ENCODE data around the gene EMILIN2.
"Not testable (repeated sequence)": the region's sequence is repeated elsewhere in the genome, so short reads cannot be mapped to it uniquely, and the experiment has no call there.

The EMILIN2 gene

DNA sequence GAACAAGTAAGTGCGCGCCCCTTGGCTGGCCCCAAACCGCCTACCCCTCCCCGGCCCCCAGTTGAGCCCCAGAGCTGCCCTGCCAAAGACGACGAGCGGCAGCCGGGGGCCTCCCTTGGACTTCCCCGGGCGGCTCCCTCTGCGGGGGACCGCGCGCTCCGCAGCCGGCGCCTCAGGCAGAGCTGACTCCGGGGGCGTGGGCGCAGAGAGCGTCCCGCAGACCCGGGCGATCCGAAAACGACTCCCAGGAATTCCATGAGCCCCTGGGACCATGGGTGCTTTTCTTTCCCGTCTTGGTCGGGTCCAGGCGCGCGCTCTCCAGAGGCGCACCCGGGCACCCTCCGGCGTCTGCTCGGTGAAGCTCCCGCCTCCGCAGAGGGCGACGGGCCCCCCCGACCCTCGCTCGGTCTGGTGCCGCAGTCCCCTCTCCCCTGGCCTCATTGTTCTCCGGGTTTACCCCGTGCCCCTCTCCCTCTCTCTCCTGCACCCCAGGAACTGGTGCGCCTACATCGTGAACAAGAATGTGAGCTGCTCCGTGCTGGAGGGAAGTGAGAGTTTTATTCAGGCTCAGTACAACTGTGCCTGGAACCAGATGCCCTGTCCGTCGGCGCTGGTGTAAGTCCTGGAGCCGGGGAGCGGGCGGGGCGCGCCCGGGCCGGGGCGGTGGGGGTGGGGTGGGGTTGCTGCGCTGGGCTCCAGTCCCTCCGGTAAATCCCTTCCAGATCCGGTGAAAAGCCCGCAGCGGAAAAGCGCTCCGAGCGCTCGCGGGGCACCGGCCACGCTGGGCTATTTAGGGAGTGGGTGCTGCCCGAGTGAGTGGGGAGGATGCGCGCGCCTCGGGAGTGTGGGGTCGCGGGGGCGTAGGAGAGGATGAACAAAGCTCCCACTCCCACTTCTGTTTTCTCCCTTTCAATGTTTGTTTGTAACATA lies 776 bp downstream of the EMILIN2 start:
- DNase-seq, result no peak

- DNase-seq, result no peak
These were observed 1.7 kb downstream of the EMILIN2 start for GRCh38 chr18:2848247-2849246.

GRCh38 chr18:2850816-2851215 lies 4.0 kb downstream of the EMILIN2 start:
- no peak for DNase-seq

DNA sequence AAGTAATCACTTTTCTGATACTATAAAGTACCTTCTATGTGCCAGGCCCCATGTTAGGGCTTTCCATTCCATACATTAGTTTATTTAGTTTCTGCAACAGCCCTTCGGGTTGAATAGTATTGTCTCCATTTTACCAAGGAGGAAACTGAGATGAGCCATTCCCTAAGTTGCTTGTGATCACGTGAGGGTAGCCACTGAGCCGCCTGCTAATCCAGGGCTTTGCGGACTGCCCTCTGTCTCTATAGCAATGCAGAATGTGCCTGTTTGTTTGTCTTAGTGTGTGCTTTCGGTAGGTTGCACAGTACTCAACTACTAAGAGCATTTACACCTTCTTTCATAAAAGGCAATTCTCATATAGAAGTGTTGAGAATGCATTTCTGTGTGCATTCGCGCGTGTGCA lies 5.0 kb downstream of the EMILIN2 start:
- DNase-seq, result no peak

GRCh38 chr18:2852460-2852859 lies 5.7 kb downstream of the EMILIN2 start:
- DNase-seq, result not testable (repeated sequence)

GRCh38 chr18:2853173-2853925 lies 6.5 kb downstream of the EMILIN2 start:
- DNase-seq, result no peak

DNA sequence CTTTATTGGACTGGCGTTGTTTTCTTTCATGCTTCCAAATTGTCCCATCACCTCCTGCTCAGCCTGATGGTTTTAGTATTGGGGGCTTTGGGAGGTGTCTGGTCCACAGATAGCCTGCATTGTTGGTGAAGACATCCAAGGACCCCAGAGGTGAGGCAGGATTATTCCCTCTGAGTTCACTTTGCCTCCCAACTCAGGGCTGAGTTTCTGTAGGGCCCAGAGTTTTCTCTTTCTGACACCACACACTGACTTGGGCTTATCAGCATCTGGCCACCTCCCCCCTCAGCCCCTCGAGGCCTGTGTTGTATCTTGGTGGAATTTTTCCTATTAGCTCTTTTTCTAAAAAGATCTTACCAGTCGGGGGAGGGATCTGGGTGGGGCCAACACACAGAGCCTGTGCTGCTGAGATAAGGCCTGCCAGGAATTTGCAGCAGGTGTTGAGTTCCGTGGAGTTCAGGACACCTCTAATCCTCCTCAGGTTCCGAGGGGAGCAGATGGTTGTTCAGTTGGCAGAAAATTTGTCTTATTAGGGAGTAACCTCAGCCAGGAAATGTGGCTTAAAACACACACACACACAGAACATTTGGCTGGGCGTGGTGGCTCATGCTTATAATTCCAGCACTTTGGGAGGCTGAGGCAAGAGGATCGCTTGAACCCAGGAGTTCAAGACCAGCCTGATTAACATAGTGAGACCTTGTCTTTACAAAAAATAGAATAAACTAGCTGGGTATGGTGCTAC lies 7.3 kb downstream of the EMILIN2 start:
- DNase-seq, result no peak

DNA sequence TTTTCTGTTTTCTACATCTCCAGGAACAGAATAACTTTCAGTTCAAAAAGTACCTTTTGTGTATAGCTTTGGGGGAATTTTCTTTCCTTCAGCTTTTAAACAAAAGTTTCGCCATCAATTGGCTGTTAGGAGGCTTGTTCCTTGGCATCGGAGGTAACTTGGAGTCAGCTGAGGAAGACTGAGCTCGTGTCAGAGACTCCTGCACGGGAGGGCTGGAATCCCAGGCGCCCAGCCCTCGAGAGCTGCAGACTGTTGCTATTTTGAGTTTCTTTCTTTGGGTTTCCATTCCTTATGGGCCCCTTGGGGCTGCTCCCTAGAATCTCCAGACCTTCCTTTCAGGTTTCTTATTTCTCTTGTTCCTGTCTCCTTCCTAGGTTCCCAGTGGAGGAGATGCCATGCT lies 8.1 kb downstream of the EMILIN2 start:
- no peak for DNase-seq

GRCh38 chr18:2855560-2856350 lies 8.9 kb downstream of the EMILIN2 start:
- DNase-seq, result no peak

GRCh38 chr18:2856547-2857170 lies 9.9 kb downstream of the EMILIN2 start:
- DNase-seq, result no peak

- no peak for DNase-seq
These were observed 10.8 kb downstream of the EMILIN2 start for GRCh38 chr18:2857491-2858131.

DNA sequence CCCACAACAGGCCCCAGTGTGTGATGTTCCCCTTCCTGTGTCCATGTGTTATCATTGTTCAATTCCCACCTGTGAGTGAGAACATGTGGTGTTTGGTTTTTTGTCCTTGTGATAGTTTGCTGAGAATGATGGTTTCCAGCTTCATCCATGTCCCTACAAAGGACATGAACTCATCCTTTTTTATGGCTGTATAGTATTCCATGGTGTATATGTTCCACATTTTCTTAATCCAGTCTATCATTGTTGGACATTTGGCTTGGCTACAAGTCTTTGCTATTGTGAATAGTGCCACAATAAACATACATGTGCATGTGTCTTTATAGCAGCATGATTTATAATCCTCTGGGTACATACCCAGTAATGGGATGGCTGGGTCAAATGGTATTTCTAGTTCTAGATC lies 13.6 kb downstream of the EMILIN2 start:
- DNase-seq, result not testable (repeated sequence)

DNA sequence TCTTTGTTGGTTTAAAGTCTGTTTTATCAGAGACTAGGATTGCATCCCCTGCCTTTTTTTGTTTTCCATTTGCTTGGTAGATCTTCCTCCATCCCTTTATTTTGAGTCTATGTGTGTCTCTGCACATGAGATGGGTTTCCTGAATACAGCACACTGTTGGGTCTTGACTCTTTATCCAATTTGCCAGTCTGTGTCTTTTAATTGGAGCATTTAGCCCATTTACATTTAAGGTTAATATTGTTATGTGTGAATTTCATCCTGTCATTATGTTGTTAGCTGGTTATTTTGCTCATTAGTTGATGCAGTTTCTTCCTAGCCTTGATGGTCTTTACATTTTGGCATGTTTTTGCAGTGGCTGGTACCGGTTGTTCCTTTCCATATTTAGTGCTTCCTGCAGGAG lies 17.2 kb downstream of the EMILIN2 start:
- DNase-seq, result not testable (repeated sequence)

DNA sequence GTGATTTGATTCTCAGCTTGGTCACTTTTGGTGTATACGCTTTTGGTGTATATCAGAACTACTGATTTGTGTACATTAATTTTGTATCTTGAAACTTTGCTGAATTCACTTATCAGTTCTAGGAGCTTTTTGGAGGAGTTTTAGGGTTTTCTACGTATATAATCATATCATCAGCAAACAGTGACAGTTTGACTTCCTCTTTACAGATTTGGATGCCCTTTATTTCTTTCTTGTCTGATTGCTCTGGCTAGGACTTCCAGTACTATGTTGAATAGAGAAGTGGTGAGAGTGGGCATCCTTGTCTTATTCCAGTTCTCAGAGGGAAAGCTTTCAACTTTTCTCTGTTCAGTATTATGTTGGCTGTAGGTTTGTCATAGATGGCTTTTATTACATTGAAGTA lies 19.7 kb downstream of the EMILIN2 start:
- not testable (repeated sequence) for DNase-seq

DNA sequence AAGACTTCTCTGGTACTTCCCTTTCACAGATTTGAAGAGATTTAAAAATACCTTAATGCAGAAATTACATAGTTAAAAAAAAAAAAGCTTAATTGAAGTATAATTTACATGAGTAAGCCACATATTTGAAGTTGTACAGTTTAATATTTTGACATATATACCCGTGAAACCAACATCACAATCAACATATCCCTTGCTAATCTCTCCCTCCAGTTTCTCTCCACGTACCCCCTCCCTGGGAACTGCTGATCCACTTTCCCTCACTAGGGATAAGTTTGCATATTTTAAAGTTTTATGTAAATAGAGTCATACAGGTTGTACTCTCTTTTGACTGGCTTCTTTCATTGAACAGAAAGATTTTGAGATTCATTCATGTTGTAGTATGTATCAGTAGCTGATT lies 22.4 kb downstream of the EMILIN2 start:
- no peak for DNase-seq

- DNase-seq, result no peak
These were observed 24.4 kb downstream of the EMILIN2 start for GRCh38 chr18:2871111-2871720.

- no peak for DNase-seq
These were observed 25.3 kb downstream of the EMILIN2 start for GRCh38 chr18:2872095-2872494.

- no peak for DNase-seq
These were observed 28.0 kb downstream of the EMILIN2 start for GRCh38 chr18:2874765-2875164.

GRCh38 chr18:2878656-2879330 lies 32.0 kb downstream of the EMILIN2 start:
- DNase-seq, result no peak

Data from CD4-positive, alpha-beta T cell treated with Interleukin-17A for 1 hour (primary cell).